Measurements from ENCODE around the gene ZNF32. TPM values are rescaled to one million over a fixed set of nuclear protein-coding genes. Genes with fewer than 3 reads are reported as not detected.

The ZNF32 gene
- total RNA-seq, 4 donors from 2014 or later, result 29.7 to 48.1 (median 35.3) TPM

DNA sequence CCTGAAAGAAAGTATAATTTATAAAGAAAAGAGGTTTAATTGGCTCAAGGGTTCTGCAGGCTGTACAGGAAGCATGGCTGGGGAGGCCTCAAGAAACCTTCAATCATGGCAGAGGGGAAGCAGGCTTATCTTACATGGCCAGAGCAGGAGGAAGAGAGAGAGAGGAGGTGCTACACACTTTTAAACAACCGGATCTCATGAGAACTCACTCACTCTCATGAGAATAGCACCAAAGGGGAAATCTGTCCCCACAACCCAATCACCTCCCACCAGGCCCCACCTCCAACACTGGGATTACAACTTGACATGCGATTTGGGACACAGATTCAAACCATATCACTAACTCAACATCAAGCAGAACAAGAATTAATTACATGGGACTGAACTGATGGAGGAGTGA lies 49.3 kb downstream of the ZNF32 start:
- DNase-seq (ENCODE audit: low spot score) (no peak), ATAC-seq (ENCODE audit: low FRiP score) (no peak)
- TF ChIP-seq CTCF (IDR thresholded peaks at IDR 0.05), result no peak

DNA sequence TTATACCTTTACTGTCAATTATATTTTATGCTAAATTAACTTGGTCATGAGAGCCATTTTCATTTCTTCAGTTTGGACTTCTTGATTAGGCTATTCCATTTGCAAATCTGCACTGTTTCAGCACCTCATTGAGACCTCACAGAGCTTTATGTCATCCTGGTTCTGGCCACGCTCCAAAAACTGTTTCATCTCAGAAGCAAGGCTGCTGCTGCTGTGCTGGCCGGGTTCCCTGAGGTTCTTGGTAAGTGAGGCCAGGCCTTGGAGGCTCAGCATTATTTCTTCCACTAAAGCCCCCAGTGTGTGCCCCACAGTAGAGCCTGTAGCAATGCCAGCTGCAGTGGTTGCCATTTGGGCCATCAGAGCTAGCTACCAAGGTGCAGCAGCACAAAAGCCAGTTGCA lies 50.2 kb downstream of the ZNF32 start:
- ATAC-seq (ENCODE audit: low FRiP score) (no peak), DNase-seq (ENCODE audit: low spot score) (no peak)
- no peak for TF ChIP-seq CTCF (IDR thresholded peaks at IDR 0.05)

DNA sequence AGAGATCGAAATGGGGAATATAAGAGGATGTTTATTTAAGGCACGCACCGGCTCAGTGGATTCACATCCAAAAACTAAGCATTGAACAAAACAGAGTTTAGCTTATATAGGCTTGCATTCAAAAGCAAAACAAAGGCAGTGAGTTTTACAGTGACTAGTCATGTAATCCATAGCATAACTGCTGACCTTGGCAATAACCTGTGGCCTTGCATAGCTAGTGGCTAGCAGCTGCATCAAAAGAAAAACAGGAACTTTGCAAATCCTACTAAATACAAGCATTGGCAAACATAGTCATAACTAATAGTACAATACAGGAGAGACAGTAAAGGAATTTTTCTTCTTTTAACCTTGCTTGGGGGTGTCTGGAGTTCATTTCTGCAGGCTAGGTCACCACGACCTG lies 52.1 kb downstream of the ZNF32 start:
- DNase-seq (ENCODE audit: low spot score), result no peak
- no peak for TF ChIP-seq CTCF (IDR thresholded peaks at IDR 0.05)
- no peak for ATAC-seq (ENCODE audit: low FRiP score)

DNA sequence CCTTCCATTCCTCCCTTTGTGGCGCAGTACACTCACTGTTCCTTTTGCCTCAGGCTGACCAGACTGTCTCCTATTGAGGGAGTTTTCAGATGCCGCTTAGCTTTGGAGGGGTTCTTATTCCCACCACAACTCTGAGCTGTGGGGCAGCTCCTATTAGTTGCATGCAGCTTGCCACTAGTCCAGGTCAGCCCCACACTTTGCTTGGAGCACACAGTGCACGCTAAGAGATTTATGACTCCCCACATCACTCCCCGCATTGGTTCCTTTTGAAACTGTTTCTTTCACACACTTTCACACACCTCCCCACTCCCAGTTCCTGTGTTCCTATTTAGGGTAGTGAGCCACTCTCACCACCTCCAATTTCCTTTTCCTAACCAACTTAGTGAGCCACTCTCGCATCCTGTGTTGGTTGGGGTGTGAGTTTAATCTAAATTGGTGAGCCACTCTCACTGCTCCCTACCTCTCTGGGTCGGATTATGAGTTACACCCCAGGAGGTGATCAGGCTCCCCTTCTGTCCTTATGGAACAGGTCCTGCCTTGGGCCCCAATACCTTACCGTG lies 52.9 kb downstream of the ZNF32 start:
- DNase-seq (ENCODE audit: low spot score) (no peak), ATAC-seq (ENCODE audit: low FRiP score) (no peak)
- TF ChIP-seq CTCF (IDR thresholded peaks at IDR 0.05), result no peak

- DNase-seq (ENCODE audit: low spot score) (no peak), ATAC-seq (ENCODE audit: low FRiP score) (no peak)
- TF ChIP-seq CTCF (IDR thresholded peaks at IDR 0.05), result no peak
Measured at GRCh38 chr10:43594944-43595589, 53.6 kb downstream of the ZNF32 start.

Other genes starting within 250 kb of the ZNF32 start
- 100 to 1,000 TPM; 140 to 345 (median 164) TPM for gene HNRNPF, start 239.7 kb downstream of the ZNF32 start, total RNA-seq
- gene ZNF487, start 211.8 kb downstream of the ZNF32 start, total RNA-seq, result 1 to 10 TPM; 3.7 to 9.2 (median 6.8) TPM
- gene ZNF239, start 74.3 kb downstream of the ZNF32 start, total RNA-seq, result 1 to 10 TPM; 1.3 to 5.3 (median 4.1) TPM
- 10 to 100 TPM in 1 of 4 donors, 1 to 10 TPM in 3; 2.2 to 13.1 (median 5.8) TPM for gene ZNF485, start 42.4 kb downstream of the ZNF32 start, total RNA-seq